Keratinocyte (primary cell): ENCODE results near the gene FBXL2. TPM values are rescaled to one million over a fixed set of nuclear protein-coding genes. Genes with fewer than 3 reads are reported as not detected.

ENCODE experiments used
- DNase-seq: peaks from one replicate; pipeline ENCODE4 v3.0.0-alpha.2; 2011; ENCODE audit warnings: low read depth, missing footprints, low spot score
- FAIRE-seq: peaks from 2 replicates; lab custom pipeline; 2011; peaks lifted over from hg19 to GRCh38; lab: Jason Lieb, UNC
- H2AFZ ChIP-seq: 2 replicates; pipeline ENCODE4 v1.6.0; 2012; ENCODE audit warnings: low read length, control low read depth, inconsistent platforms; ENCODE audit not compliant: control insufficient read depth
- H3K27ac ChIP-seq: 2 replicates; pipeline ENCODE4 v1.5.1; 2011; ENCODE audit warnings: low read length; ENCODE audit not compliant: control insufficient read depth, insufficient read depth
- H3K27me3 ChIP-seq: 3 replicates; pipeline ENCODE4 v1.6.0; 2011; ENCODE audit warnings: low read length; ENCODE audit not compliant: control insufficient read depth, insufficient read depth; ENCODE audit errors: extremely low read depth
- H3K36me3 ChIP-seq, 2 experiments: 2 replicates in 1 of 2; 3 replicates in 1 of 2; pipeline ENCODE4 v1.5.1; 2011; ENCODE audit warnings: low read length in 2 of 2, mild to moderate bottlenecking in 1 of 2; ENCODE audit not compliant: control insufficient read depth in 2 of 2, insufficient read depth in 2 of 2; ENCODE audit errors: extremely low read depth in 1 of 2
- H3K4me1 ChIP-seq: 3 replicates; pipeline ENCODE4 v1.5.1; 2011; ENCODE audit warnings: low read length; ENCODE audit not compliant: control insufficient read depth, insufficient read depth; ENCODE audit errors: extremely low read depth
- H3K4me2 ChIP-seq: 3 replicates; pipeline ENCODE4 v1.6.0; 2011; ENCODE audit warnings: low read depth, low read length; ENCODE audit not compliant: control insufficient read depth, insufficient read depth; ENCODE audit errors: extremely low read depth
- H3K4me3 ChIP-seq, 3 experiments: fragments of 200-600 bp in 1 of 3; sonication (generic) in 1 of 3; 2 replicates in 2 of 3; 3 replicates in 1 of 3; pipeline ENCODE4 v1.5.1; 2011 to 2016; ENCODE audit warnings: low read length in 3 of 3, mild to moderate bottlenecking in 3 of 3, control low read depth in 2 of 3, inconsistent platforms in 1 of 3, low read depth in 1 of 3, mixed read lengths in 1 of 3, mixed run types in 1 of 3, moderate library complexity in 1 of 3; ENCODE audit not compliant: control insufficient read depth in 2 of 3, insufficient read depth in 2 of 3; ENCODE audit errors: extremely low read depth in 1 of 3
- H3K79me2 ChIP-seq: 2 replicates; pipeline ENCODE4 v1.6.0; 2012; ENCODE audit warnings: low read length; ENCODE audit not compliant: control insufficient read depth, insufficient read depth
- H3K9ac ChIP-seq: 3 replicates; pipeline ENCODE4 v1.6.0; 2011; ENCODE audit warnings: low read length; ENCODE audit not compliant: control insufficient read depth, insufficient read depth; ENCODE audit errors: extremely low read depth
- H3K9me1 ChIP-seq: 3 replicates; pipeline ENCODE4 v1.6.0; 2011; ENCODE audit warnings: low read length; ENCODE audit not compliant: control insufficient read depth, insufficient read depth; ENCODE audit errors: extremely low read depth
- H3K9me3 ChIP-seq: 2 replicates; pipeline ENCODE4 v1.5.1; 2012; ENCODE audit warnings: low read depth, low read length; ENCODE audit not compliant: control insufficient read depth
- H4K20me1 ChIP-seq: 3 replicates; pipeline ENCODE4 v1.6.0; 2011; ENCODE audit warnings: low read length; ENCODE audit not compliant: control insufficient read depth, insufficient read depth; ENCODE audit errors: extremely low read depth
- EZH2 ChIP-seq: IDR thresholded peaks from one replicate; pipeline ENCODE4 v1.6.1; 2012; ENCODE audit warnings: inconsistent platforms, mild to moderate bottlenecking, low read length, moderate library complexity
- dilution Hi-C: fragments of 300-500 bp; cut with MboI; formaldehyde crosslinking; loops from one replicate; pipeline ENCODE4 v1.7.0; 2020; ENCODE audit warnings: low sequenced_read_pairs; ENCODE audit not compliant: extremely low pct_ligation_motif_present
- polyA plus RNA-seq, 5 experiments: library from polyadenylated mRNA; depleted of rRNA in 3 of 5; stranded (reverse) in 3 of 5; stranded (forward) in 1 of 5; unstranded in 1 of 5; fragments of >200 nt; gene quantifications; 1 replicate in 1 of 5; 2 replicates in 3 of 5; 3 replicates in 1 of 5; pipeline versions ENCODE4 v1.2.1 to v1.2.3, GENCODE V29; 2011 to 2012; ENCODE audit warnings: missing spikeins in 2 of 5, low read depth in 1 of 5, low replicate concordance in 1 of 5
- TF ChIP-seq, protein P1 (sequence below), 3 experiments: IDR thresholded peaks in 1 of 3; conservative IDR thresholded peaks in 1 of 3; optimal IDR thresholded peaks in 1 of 3; 2 replicates in 2 of 3; 3 replicates in 1 of 3; pipeline versions ENCODE3 to v1.5.1; 2011; ENCODE audit warnings: low read length in 3 of 3, mild to moderate bottlenecking in 3 of 3, moderate library complexity in 2 of 3, control low read depth in 1 of 3, inconsistent platforms in 1 of 3; ENCODE audit not compliant: insufficient read depth in 2 of 3; ENCODE audit errors: extremely low read depth in 1 of 3

The FBXL2 gene
- polyA plus RNA-seq, 1 donor (not counting 4 experiments of a cell fraction or from before 2014, with no cell fraction given), result 25.9 TPM

DNA sequence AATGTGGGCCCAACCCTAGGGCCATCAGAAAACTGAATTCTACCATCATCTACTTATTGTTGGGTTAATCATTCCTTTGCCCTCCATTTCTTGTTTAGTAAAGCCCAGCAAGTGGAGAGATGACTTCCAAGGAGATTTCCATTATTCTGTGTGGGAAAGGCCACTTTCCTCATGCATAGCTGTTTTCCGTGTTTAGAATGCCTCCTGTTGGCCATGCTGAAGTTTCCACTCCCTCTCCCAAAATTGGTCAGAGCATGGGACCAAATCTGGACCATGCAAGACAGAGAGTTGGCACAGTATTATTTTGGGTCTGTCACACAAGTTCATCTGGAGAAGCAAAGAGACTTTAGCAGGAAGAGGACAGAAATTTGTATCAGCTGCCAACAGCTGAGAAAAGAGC is 43.4 kb upstream of the FBXL2 start:
- H3K27me3 ChIP-seq, result peaks cover 6% of the 10 kb centered on the region

GRCh38 chr3:33236005-33236404 is 41.2 kb upstream of the FBXL2 start:
- H3K9me3 ChIP-seq, result no peaks in the 10 kb centered on the region
- FAIRE-seq, result no peak

More for the DNA sequence above, 43.4 kb upstream of the FBXL2 start:
- Histone ChIP-seq H3K9me1 (no peaks in the 10 kb centered on the region), H2AFZ (no peak overlapping the region), H3K9me3 (no peaks in the 10 kb centered on the region), H4K20me1 (no peaks in the 10 kb centered on the region), H3K36me3 (no peaks in the 10 kb centered on the region), H3K79me2 (no peaks in the 10 kb centered on the region), H3K4me2 (no peak overlapping the region), H3K27ac (no peak overlapping the region), H3K4me1 (no peaks in the 10 kb centered on the region), H3K9ac (no peak overlapping the region), H3K4me3 (no peak overlapping the region)
- TF ChIP-seq, protein P1, sequence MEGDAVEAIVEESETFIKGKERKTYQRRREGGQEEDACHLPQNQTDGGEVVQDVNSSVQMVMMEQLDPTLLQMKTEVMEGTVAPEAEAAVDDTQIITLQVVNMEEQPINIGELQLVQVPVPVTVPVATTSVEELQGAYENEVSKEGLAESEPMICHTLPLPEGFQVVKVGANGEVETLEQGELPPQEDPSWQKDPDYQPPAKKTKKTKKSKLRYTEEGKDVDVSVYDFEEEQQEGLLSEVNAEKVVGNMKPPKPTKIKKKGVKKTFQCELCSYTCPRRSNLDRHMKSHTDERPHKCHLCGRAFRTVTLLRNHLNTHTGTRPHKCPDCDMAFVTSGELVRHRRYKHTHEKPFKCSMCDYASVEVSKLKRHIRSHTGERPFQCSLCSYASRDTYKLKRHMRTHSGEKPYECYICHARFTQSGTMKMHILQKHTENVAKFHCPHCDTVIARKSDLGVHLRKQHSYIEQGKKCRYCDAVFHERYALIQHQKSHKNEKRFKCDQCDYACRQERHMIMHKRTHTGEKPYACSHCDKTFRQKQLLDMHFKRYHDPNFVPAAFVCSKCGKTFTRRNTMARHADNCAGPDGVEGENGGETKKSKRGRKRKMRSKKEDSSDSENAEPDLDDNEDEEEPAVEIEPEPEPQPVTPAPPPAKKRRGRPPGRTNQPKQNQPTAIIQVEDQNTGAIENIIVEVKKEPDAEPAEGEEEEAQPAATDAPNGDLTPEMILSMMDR (optimal IDR thresholded peaks at IDR 0.05 in 1 of 3, IDR thresholded peaks at IDR 0.05 in 1 of 3, conservative IDR thresholded peaks at IDR 0.05 in 1 of 3; ENCODE audit: extremely low read depth in 1 of 3, insufficient read depth in 2 of 3, low read length in 3 of 3), result no peak
- TF ChIP-seq EZH2, result no peak
- FAIRE-seq (no peak), DNase-seq (no peak)
- dilution Hi-C loops, result no loop called here

More at GRCh38 chr3:33236005-33236404, 41.2 kb upstream of the FBXL2 start:
- Histone ChIP-seq H2AFZ (no peak overlapping the region), H3K36me3 (no peaks in the 10 kb centered on the region), H3K9me1 (no peaks in the 10 kb centered on the region), H3K27ac (no peak overlapping the region), H3K27me3 (peaks cover 9% of the 10 kb centered on the region), H4K20me1 (no peaks in the 10 kb centered on the region), H3K4me1 (no peaks in the 10 kb centered on the region), H3K4me2 (no peak overlapping the region), H3K9ac (no peak overlapping the region), H3K4me3 (no peak overlapping the region), H3K79me2 (no peaks in the 10 kb centered on the region)
- dilution Hi-C loops, result no loop called here
- TF ChIP-seq, protein P1 (optimal IDR thresholded peaks at IDR 0.05 in 1 of 3, IDR thresholded peaks at IDR 0.05 in 1 of 3, conservative IDR thresholded peaks at IDR 0.05 in 1 of 3; ENCODE audit: extremely low read depth in 1 of 3, insufficient read depth in 2 of 3, low read length in 3 of 3), result no peak
- TF ChIP-seq EZH2, result no peak
- no peak for DNase-seq
